KMS-11 (cell line): ENCODE measurements around the gene TMEM134.
A peak's percentile ranks its signal among the peaks of the same experiment; 100 is the strongest.

Experiments
- H2AFZ ChIP-seq: fragments of 200-600 bp; sonication (generic); 2 replicates; pipeline ENCODE4 v1.6.1; 2016; ENCODE audit warnings: antibody characterized with exemption, mixed run types, low read depth
- H3K27ac ChIP-seq: fragments of 200-600 bp; sonication (generic); 2 replicates; pipeline ENCODE4 v1.6.1; 2016; ENCODE audit warnings: mild to moderate bottlenecking, mixed run types
- H3K27me3 ChIP-seq: fragments of 200-600 bp; sonication (generic); 2 replicates; pipeline ENCODE4 v1.6.1; 2017; ENCODE audit warnings: mild to moderate bottlenecking, low read depth, mixed run types, moderate library complexity; ENCODE audit not compliant: insufficient read depth
- H3K36me3 ChIP-seq: fragments of 200-600 bp; sonication (generic); 2 replicates; pipeline ENCODE4 v1.6.1; 2017; ENCODE audit warnings: mild to moderate bottlenecking, mixed run types; ENCODE audit not compliant: insufficient read depth
- H3K4me1 ChIP-seq: fragments of 200-600 bp; sonication (generic); 2 replicates; pipeline ENCODE4 v1.6.1; 2016; ENCODE audit warnings: mild to moderate bottlenecking, low read depth, mixed run types; ENCODE audit not compliant: poor library complexity, severe bottlenecking
- H3K4me2 ChIP-seq: fragments of 200-600 bp; sonication (generic); 2 replicates; pipeline ENCODE4 v1.7.0; 2016; ENCODE audit warnings: mild to moderate bottlenecking, mixed run types
- H3K4me3 ChIP-seq: fragments of 200-600 bp; sonication (generic); IDR thresholded peaks from 2 replicates; pipeline ENCODE4 v1.6.1; 2017; ENCODE audit warnings: low read depth, low read length, mixed read lengths; ENCODE audit not compliant: insufficient read depth
- H3K79me2 ChIP-seq: fragments of 200-600 bp; sonication (generic); 2 replicates; pipeline ENCODE4 v1.6.1; 2016; ENCODE audit warnings: low read depth, mixed run types; ENCODE audit not compliant: insufficient read depth
- H3K9ac ChIP-seq: fragments of 200-600 bp; sonication (generic); 2 replicates; pipeline ENCODE4 v1.6.1; 2016; ENCODE audit warnings: mild to moderate bottlenecking, mixed run types
- H4K20me1 ChIP-seq: fragments of 200-600 bp; sonication (generic); 2 replicates; pipeline ENCODE4 v1.6.1; 2016; ENCODE audit warnings: mild to moderate bottlenecking, mixed run types; ENCODE audit not compliant: insufficient read depth
- CTCF ChIP-seq: fragments of 200-600 bp; sonication (generic); conservative IDR thresholded peaks from 2 replicates; pipeline ENCODE4 v1.6.1; 2017; ENCODE audit warnings: low read depth, mild to moderate bottlenecking, antibody characterized with exemption, low read length, moderate library complexity, mixed read lengths

Gene TMEM134

DNA sequence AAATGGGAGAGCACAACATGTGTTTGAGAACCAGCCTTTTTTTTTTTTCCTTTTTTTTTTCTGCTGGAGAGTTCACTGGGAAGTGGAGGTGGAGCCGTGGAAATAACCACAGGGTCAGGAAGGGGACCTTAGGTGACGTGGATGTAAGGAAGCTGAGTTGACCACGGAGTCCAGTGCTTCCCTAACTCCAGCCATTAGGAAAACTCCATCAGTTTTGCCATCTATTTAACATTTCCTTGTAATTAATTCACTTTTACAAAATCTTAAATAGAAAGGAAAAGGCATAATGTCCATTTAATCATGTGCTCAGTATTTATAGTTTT lies 40.9 kb upstream of the TMEM134 start:
- no peak overlapping the region for H3K4me2 ChIP-seq

GRCh38 chr11:67508486-67509121 lies 39.6 kb upstream of the TMEM134 start:
- H3K36me3 ChIP-seq = no peaks in the 10 kb centered on the region
- H3K4me2 ChIP-seq = peak overlapping the region; percentile 44
- peaks cover 7% of the 10 kb centered on the region; the same call in 1 of the 2 replicates for H3K79me2 ChIP-seq
- peak overlapping the region; percentile 82 for H3K9ac ChIP-seq
- H2AFZ ChIP-seq = peak overlapping the region; percentile 72
- H3K27me3 ChIP-seq = peaks cover 34% of the 10 kb centered on the region
- H4K20me1 ChIP-seq = no peaks in the 10 kb centered on the region
- no peak overlapping the region for H3K4me3 ChIP-seq
- H3K4me1 ChIP-seq = peaks cover 30% of the 10 kb centered on the region
- peak overlapping the region; percentile 83 for H3K27ac ChIP-seq
- no peak for TF ChIP-seq CTCF

More for the DNA sequence above, 40.9 kb upstream of the TMEM134 start:
- Histone ChIP-seq H3K36me3 (no peaks in the 10 kb centered on the region), H3K9ac (no peak overlapping the region), H2AFZ (no peak overlapping the region), H3K4me1 (peaks cover 26% of the 10 kb centered on the region), H3K27me3 (peaks cover 46% of the 10 kb centered on the region), H3K79me2 (peaks cover 7% of the 10 kb centered on the region; the same call in 1 of the 2 replicates), H3K27ac (no peak overlapping the region), H3K4me3 (no peak overlapping the region), H4K20me1 (no peaks in the 10 kb centered on the region)
- no peak for TF ChIP-seq CTCF

DNA sequence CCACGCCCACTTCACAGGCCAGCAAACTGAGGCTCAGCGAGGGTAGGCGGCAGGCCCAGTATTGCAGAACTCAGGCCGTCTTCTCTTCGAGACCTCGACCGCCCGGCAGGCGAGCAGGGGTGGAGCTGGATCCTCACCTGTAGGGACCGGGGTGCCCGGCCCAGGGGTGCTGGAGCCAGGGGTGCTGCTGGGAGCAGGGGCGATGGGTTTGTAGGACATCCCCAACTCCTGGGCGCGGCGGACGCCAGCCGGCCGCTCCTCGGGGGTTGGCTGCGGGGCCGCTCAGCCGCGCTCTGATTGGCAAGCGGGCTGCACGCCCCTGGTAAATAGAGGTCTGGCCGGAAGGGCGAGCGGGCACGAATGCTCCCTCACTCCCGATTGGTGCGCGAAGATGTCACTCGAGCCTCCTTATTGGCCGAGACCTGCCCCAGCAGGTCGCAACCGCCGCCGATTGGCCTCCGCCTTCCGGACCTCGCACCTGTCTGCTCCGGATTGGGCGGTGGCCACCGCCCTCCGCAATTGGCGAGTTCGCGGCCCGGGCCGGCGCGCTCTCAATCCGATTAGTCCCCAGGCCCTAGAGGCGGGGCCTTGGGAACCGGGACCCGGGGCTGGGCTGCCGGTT lies 38.9 kb upstream of the TMEM134 start, which contains the start of gene CDK2AP2:
CDK2AP2 (minus strand) TSS at position 299 of the 622 bp plus-strand sequence; CDS start at position 219, 80 bp downstream.
- Histone ChIP-seq H3K36me3 (no peaks in the 10 kb centered on the region), H3K27ac (peak within 1 kb of the TSS; percentile 83), H2AFZ (peak within 1 kb of the TSS; percentile 72)

DNA sequence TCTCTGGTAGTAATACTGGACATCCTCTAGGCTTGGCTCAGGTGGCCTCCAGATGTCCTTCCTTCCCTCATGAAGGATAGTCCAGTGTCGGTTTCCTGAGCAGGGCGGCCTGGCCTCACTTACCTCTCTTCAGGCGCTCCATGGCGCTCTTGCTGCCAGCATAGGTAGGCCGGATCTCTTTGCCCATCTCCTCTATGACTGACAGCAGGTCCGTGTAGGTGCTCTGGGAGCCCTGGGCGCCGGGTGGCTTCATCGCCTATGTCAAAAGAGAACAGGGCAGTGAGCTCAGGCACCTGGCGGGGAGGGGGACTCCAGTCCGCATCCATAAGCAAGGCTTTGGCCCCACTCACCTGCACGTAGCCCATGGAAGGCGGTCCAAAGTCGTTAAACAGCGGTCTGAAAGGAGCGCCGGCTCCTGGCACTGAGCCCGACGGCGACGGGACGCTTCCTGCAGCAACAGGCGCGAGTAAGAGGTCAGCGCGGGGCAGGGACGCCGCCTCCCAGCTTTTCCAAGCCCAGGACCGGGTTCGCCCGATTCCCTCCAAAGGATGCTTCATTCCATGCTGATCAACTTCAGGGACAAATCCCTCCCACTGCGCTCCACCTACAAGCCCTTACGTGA lies 38.3 kb upstream of the TMEM134 start:
- Histone ChIP-seq H3K36me3 (no peaks in the 10 kb centered on the region), H3K79me2 (peaks cover 7% of the 10 kb centered on the region; the same call in 1 of the 2 replicates), H2AFZ (peak overlapping the region; percentile 72; the same call in 1 of the 2 replicates), H3K4me1 (peaks cover 31% of the 10 kb centered on the region), H3K9ac (peak overlapping the region; percentile 82; the same call in 1 of the 2 replicates), H3K4me3 (no peak overlapping the region), H3K27ac (peak overlapping the region; percentile 83), H3K4me2 (peak overlapping the region; percentile 98), H4K20me1 (no peaks in the 10 kb centered on the region), H3K27me3 (peaks cover 22% of the 10 kb centered on the region)
- TF ChIP-seq CTCF = no peak

More for the DNA sequence above, 38.9 kb upstream of the TMEM134 start, which contains the start of gene CDK2AP2:
- H3K9ac ChIP-seq = peak within 1 kb of the TSS; percentile 82
- peak within 1 kb of the TSS; percentile 98 for H3K4me2 ChIP-seq
- peaks cover 31% of the 10 kb centered on the region for H3K4me1 ChIP-seq
- TF ChIP-seq CTCF = no peak
- H3K4me3 ChIP-seq = no peak within 1 kb of the TSS
- H4K20me1 ChIP-seq = no peaks in the 10 kb centered on the region
- H3K27me3 ChIP-seq = peaks cover 28% of the 10 kb centered on the region
- peaks cover 7% of the 10 kb centered on the region; the same call in 1 of the 2 replicates for H3K79me2 ChIP-seq
